GOT3 (cell line): ENCODE measurements around the gene ACD.

Source experiments
- DNase-seq: peaks from one replicate; lab custom pipeline; 2025; ENCODE audit warnings: mixed read lengths; lab: John Stamatoyannopoulos, UW

Gene ACD

DNA sequence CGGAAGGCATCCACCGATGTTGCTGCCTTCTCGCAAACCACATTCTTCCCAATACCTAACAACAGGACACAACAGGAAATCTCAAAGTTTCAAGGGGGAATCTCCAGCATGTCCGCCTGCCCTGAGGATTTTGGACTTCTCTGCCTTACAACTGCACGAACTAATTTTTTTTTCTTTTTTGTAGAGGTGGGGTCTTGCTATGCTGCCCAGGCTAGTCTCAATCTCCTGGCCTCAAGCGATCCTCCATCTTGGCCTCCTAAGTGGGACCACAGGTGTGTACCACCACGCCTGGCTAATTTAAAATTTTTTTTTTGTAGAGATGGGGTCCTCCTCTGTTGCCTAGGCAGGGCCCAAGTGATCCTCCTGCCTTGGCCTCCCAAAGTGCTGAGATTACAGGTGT, 15.9 kb upstream of the ACD start:
- no peak for DNase-seq

DNA sequence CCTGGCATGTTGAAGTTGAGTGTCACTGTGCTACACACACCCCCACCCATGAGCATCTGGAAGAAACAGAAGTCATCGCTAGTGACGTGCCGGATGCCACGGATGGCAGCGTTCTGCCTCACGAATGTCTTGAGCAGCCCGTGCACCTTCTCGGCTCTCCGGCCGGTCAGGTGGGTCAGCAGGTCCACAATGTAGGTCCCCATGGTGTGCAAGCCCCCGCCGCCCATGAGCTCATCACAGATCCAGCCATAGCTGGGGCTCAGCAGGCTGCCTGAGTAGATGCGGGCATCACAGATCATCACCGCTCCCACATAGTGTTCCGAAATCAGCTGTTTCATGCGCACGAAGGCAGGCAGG, 15.5 kb upstream of the ACD start:
- DNase-seq = no peak

DNA sequence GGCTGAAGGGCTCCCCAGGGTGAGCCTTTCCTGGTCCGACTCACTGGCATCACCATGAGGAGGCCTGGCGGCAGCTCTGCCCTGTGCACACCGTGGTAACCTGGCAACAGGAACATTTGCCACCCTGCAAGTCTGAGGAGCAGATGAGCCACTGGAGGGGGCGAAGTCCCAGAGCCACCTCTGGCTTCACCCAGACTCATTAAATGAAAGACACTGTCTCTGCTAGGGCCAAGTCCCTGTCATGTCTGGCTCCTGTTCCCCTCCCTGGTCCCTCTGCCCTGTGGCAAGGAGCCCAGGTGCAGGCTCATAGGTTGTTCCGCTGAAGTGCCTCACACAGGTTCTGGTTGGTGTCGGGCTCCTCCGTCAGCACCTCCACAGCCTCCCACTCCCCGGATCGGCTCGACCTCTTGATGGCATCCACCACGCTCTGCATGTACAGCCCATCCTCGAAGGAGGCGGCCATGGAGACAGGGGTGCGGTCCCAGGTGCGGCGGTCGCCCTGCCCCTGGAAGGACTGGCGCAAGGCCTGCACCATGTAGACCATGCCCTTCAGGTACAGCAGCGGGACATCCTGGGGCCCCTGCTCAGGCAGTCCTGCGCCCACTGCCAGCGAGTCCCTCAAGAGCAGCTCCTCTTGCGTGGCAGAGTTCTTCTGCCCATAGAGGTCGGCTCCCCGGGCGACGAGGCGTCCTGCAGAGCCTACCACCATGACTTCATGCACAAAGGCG, 15.0 kb upstream of the ACD start:
- DNase-seq = no peak

DNA sequence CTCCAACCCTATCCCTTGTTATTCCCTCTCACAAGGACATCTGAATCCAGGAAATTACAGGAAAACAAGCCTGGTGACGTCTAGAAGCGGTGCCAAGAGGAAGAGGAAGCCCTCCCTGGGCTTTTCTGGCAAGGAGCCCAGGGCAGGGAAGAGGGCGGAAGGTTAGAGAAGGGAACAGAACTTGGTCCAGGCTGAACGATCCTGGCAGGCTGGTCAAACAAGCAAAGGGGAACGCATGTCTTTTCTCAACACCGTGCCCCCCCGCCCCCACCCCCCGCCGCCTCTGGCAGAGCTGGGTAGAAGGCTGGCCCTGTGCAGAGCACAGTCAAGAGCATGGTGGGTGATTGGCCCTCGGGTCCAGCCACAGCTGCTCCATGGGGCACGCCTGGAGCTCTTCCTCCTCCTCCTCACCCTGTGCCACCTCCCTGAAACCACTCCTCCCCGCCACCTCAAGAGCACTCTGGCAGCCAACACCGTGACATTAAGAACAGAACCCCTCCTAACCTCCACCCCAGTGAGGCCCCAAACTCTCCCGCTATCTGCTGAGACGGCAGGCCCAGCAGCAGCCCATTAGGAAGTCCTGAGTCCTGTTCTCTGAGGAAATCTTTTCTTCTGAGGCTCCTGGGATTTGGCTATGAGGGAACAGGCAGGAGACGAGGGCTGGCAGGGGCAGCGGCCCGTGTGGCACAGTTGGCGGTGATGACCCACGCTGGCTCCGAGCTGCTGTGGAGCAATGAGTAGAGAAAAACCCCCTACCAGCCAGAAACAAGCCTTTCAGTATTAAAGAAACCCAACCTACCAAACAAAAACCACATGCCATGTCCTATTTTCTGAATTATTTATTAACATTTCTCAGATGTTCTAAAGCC, 13.9 kb upstream of the ACD start:
- DNase-seq = no peak

DNA sequence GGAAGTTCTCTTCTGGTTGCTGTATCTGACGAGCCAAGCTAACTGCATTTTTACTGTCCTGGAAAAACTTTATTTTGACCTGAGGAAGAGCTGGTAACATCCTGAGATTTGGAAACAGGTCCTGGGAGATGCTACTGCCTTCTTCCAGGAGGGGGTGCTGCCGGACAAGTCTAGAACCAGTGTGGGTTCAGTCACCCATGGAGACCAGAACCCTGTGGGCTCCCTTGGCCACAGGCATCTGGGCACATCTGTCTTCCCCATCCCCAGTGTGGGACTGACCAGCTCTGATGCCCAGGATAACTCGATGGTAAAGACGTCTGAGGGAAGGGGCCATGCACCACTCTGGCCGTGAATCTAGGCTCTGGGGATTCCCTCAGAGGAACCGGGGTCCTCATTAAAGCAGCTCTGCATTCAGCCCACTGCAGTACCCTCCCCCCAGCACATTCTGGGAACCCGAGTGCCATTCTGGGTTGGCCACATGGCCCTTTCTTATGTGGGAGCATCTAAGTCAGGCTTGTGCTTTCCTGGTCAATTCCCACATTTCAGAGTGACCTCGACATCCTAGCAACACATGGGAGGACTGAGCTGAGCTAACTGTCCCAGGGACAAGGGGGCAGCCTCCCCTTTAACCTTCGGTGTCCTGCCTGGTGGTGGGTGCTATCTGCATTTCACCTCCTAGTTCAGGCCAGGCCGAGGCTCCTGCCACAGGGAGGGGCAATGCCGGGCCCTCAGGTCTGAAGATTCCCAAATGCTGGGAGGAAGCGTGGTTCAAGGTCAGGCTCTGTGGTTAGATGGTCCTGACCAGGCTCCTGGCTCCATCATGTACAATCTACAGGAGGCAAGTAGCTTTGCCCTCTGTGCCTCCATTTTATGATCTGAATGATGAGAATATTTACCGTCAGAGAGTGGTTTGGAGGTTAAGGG, 12.9 kb upstream of the ACD start:
- DNase-seq = no peak

DNA sequence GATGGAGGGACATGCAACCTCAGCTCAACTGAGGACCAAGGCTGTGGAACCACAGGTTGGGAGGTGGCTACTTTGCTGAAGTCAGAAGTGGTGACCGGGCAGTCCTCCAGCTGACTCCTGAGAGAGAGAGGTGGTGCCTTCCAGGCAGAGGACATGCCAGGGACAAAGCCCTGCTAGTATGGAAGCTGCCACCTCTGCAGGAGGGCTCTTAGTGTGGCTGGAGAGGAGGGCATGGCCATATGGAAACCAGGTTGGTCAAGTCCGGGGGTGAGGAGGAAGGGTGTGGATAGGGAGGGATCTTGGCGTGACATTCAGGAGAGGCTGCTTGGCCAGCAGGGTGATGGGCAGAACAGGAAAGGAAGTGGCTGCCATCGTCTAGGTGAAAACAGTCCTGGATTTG, 12.2 kb upstream of the ACD start:
- no peak for DNase-seq

DNA sequence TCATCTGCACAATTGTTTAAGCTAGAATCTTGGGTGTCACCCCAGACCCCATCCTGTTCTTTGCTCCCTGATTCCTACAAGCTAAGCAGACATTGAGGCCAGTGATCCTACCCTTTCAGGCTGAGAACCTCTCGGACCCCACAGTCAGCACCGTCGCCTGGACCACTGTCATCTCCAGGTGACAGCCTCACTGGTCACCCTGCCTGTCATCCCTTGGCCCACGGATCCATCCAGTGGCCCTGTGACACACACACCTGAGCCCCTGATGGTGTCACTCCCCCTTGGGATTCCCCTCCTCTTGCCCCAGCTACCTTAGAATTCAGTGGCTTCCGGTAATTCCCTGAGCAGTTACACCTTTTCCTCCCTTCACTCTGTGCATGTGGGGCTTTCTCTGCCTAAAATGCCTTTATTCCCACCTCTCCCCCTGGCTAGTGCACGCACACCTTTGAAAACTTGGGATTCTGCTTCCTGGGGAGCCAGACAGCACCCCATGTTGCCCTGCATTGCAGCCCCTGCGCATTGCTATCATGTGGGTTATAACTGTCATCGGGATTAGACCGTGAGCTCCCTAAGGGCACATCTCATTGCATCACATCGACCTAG, 9.5 kb upstream of the ACD start:
- no peak for DNase-seq

DNA sequence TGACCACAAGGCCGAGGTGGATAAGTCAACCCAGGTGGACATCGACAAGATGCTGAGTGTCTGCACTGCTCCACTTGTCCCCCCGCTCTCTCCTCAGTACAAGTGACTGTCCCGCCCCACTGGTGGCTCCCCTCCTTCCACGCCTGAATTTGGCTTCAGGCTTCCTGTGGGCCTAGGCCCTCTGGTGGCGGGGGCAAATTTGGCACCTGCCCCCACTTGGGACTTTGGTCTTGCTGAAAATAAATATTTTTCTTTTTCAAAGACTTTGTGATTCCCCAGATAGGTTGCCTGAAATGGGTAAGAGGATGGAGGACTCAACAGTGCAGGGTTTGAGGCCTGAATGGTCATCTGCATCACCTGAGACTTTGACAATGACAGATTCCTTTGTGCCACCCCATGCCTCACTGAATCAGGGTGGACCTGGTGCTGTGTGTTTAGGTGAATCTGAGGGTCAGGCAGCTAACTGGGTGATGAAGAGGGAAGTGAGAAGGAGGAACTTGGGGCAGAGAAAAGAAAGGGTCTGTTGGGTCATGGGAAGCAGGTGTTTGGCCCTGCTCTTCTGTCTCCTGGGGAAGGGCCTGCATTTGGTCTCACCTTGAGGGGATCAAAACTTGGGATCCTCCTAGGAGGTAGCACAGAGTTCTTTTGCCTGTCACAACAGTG, 8.6 kb upstream of the ACD start:
- no peak for DNase-seq

DNA sequence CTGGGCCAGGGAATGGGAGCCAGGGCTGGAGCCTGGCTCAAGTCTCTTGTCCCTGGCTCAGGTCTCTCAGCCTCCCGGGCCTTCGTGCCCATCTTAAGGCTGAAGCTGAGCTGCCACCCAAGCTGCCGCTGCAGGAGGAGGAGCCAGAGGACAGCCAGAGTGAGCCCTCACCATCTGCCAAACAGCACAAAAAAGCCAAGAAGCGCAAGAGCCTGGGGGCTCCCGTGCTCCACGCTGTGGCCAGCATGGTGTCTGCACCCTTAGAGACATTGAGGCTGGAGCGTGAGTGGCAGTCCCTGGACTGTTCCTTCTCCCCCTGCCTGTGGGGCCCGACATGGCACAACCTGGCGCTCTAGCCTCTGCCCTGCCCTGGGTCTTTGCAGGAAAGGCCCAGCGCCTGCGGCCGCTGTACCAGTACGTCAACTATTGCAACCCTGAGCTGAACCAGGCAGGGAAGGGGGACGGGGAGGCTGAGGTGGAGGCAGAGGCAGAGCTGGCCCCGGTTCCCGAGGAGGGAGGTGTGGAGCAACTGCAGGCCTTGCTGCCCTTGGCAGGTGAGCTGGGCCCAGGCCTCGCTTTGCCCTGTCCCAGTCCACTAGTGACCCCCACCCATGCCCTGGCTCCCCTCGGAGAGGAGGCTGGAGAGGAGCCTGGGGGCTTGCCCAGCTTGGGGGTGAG, 7.9 kb upstream of the ACD start:
- DNase-seq = peak; percentile 71

DNA sequence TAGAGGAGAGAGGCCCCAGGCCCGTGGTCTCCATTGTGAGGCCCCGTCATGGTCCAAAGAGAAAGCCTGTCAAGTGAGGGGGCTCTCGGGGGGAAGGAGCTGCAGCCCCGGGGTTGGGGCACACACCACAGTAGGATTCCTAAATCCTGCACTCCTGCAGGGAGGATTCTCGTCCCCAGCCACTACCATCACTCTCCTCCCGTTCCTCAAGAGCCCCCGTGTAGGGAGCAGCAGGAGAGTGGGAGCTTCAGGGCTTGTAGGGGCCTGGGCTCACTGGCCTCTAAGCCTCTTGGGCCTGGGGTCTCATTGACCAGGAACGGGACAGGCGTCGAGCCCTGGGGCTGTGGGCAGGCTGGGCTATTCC, 7.4 kb upstream of the ACD start:
- DNase-seq = no peak

DNA sequence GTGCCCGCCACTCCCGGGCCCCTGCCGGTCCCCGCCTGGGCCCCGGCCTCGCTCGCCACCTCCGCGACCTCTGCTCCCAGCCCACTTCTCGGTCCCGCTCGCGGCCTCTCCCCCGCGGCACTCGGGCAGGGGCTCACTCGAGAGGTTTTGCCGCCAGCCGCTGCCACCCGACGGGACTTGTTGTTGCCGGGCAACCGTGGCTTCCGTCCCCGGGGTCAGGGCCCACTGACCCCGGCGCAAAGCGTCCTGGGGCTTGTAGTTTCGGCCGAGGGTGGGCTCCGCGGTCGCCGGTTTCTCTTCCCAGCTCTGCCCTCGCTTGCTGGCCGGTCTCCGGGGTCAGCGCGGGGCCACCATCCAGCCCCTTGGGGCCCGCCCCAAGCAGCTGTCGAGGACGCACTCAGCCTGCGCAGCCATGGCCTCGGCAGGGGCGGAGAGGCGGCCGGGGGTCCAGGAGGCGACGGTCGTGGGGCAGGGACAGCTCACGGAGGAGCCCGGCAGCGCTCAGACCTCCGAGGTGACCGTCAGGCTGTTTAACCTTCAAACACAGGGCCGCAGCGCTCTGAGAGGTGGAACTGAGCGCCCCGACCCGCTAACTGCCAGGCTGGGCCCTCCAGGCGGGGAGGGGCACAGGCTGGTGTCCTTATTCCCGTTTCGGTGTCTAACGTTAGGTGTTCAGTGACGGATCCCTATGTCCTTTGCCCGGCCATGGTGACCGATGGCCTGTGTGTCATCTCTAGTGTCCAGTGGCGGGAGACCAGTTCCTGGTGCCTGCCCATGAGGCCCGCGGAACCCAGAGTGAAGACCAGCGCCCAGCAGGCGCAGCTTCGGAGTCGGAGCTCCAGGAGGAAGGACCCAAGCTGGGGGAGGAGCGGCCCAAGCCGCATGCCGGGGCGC, 6.7 kb upstream of the ACD start, which contains the start of the genes C16orf86 and ENKD1:
TSS of gene C16orf86 (plus strand) at position 256 of the 894 bp plus-strand sequence. CDS start at position 413, 157 bp downstream.
TSS of gene ENKD1 (minus strand) at position 192 of the 894 bp plus-strand sequence. CDS start 308 bp downstream, outside the sequence.
- DNase-seq = peak; percentile 20

DNA sequence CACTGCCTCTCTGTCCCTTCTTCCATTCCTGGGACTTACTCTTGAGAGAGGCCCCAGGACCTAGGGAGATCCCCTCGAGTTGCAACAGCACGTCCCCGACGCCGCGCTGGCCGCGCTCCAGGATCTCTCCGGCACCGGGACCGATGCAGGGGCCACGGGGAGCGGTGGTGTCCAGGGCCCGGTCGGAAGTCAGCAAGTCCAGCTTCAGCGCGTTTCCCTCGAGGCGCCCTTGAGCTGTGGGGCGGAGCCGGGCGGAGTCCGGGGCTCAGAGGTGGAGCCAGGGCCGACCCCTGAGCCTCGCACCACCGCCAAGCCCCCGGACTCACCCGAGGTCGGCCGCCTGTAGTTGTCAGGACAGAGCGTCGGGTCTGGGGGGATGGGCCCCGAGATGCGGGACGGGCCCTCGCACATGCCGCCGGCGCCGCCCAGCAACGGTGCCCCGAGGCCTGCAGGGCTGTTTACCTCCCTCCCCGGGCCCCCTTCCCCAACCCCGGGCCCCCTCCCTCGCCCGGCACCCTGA, 6.0 kb upstream of the ACD start:
- no peak for DNase-seq

DNA sequence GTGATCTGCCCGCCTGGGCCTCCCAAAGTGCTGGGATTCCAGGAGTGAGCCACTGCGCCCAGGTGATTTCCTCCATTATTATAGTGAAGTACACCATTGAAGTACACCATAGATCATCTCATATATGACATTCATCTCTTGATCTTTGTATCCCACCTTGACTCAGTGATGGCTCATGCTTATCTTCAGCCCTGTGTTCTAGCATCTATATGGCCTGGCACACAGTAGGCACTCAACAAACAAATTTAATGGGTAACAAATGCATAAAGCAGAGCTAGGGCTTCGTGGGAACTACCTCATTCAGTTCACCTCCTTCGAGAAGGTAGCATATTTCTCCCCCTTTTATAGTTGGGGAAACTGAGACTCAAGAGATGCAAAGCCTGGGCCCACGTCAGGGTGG, 5.5 kb upstream of the ACD start:
- no peak for DNase-seq

DNA sequence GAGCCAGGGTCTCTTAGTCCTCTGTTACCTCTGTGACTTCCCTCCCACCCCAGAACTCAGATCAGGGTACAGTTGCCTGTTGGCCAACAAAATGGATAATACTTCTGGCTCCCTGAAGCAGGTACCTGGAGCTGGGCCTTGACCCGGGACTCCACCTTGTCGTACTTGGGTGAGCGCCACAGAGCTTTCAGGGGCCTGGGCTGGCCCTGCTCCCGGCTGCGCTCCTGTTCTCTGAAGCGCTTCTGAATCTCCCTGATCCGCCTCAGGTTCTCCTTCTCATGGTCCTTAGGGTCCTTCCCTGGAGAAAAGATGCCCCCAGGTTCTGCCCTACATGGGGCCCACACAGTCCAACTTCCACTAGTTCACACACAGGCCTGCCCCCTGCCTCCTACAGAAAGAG, 4.8 kb upstream of the ACD start:
- DNase-seq = no peak

DNA sequence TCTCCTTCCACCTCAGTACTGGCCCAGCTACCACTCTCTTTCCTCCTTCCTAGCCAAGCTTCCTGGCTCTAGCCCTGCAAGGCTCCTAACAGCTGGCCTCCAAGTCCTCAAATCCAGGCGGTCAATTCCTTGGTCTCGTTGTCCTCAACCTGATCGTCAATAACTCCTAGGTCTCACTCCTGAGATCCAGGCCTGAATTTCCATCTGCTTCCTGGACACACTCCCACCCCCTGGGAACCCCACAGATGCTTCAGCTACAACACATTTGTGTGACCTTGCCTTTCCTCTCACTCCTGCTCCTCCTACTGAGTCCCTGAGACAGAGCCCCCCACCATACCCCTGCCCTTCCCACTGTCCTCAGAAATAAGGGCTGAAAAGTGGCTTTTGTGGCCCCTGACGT, 4.2 kb upstream of the ACD start:
- DNase-seq = no peak

DNA sequence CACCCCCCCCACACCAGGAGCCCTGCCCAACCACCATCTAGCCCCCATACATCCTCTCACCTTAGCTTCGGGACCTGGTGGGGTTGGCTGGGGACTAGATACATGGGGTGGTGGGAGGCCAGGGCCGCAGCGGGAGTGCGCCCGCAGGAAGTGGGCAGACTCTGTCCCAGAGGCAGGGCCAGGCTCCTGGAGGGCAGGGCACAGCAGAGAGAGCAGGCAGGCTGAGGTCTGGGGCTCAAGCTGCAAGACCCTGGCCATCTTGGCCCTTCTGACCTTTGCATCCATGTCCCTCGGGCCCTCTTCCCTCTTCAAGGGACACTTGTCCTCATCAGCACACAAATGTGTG, 3.8 kb upstream of the ACD start:
- no peak for DNase-seq

DNA sequence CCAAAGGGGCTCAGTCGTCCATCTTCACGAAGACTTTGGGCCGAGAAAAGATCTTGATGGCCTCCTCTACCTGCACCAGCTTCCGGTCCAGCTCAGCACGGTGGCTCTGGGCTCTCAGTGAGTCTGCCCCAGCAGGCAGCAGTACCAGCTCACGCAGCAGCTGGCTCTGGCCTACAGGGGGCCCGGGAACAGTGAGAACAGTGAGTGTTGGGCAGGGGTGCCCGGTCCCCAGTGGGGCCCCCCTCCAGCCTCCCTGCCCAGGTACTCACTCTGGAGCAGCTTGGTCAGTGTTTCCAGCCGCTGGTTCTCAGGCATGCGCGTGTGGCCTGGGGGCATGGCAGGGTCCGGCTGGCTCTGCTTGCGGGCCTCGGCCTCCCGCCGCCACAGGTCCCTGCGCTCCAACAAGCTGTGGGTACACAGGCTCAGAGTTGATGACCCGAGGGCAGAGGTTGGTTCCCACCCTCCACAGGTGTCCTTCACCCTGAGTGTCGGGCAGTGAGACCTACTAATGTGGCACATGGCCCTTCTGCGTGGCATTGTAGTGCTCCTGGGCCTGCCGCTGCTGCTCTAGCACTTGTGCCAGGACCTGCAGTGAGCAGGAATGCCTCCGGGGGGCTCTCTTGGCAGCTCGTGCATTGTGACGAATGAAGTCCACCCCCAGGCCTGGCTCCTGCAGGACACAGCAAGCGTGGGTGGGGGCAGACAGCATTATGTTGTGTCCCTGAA, 3.3 kb upstream of the ACD start:
- no peak for DNase-seq

DNA sequence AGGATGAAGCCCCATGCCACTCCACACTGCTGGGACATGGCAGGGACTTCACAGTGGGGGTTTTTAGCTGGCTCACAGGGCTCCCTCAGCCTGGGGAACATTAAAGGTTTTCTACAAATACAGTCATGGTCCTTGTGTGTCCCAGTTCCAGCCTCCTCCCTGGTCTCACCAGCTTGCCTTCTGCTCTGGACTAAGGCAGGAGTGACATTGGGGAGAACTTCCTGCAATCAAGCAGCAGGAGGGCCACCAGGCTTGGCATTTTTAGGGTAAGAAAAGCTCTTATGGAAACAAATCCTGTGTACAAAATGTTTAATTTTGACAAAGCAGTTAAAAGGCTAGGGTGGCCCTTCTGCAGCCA, 2.6 kb upstream of the ACD start:
- DNase-seq = no peak
